ENCODE data around the gene STMN1. TPM values are rescaled to one million over a fixed set of nuclear protein-coding genes. Genes with fewer than 3 reads are reported as not detected.
A peak's percentile ranks its signal among the peaks of the same experiment; 100 is the strongest.

Gene STMN1
- polyA plus RNA-seq, 1 donor (not counting 4 experiments of a cell fraction or from before 2014, with no cell fraction given), result 82.8 TPM

DNA sequence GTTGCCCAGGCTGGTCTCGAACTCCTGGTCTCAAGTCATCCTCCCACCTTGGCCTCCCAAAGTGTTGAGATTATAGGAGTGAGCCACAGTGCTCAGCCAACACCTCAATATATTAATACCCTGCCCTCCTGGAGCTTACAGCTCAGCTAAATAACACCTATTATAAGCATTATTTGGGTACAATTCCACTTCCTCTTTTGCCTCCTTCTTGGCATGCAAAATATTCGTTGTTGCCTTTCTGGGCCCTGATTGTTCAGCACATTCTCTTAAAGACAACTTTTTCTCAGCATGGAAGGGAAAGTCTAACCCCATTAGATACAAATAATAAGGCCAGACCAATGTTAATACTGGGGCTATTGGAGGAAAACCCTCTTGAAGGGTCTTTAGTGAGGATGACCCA, 33.5 kb downstream of the STMN1 start:
- FAIRE-seq (no peak), DNase-seq (ENCODE audit: low read depth, low spot score) (no peak)
- H3K27me3 ChIP-seq (ENCODE audit: control insufficient read depth, extremely low read depth, insufficient read depth, low read length), result no peaks in the 10 kb centered on the region
- H3K4me3 ChIP-seq (ENCODE audit: control insufficient read depth in 2 of 3, extremely low read depth in 1 of 3, insufficient read depth in 2 of 3, low read depth in 1 of 3, low read length in 3 of 3), result no peak overlapping the region
- no peak overlapping the region for H2AFZ ChIP-seq (ENCODE audit: control insufficient read depth, low read length)
- peak overlapping the region; percentile 72 for H3K4me2 ChIP-seq (ENCODE audit: control insufficient read depth, extremely low read depth, insufficient read depth, low read depth, low read length)
- peaks cover 7 to 12% of the 10 kb centered on the region in 2 experiments for H3K36me3 ChIP-seq (ENCODE audit: control insufficient read depth in 2 of 2, extremely low read depth in 1 of 2, insufficient read depth in 2 of 2, low read length in 2 of 2)
- peaks cover 50% of the 10 kb centered on the region for H3K4me1 ChIP-seq (ENCODE audit: control insufficient read depth, extremely low read depth, insufficient read depth, low read length)
- no peaks in the 10 kb centered on the region for H3K9me3 ChIP-seq (ENCODE audit: control insufficient read depth, low read depth, low read length)
- peaks cover 10% of the 10 kb centered on the region for H3K79me2 ChIP-seq (ENCODE audit: control insufficient read depth, insufficient read depth, low read length)
- dilution Hi-C loops (cut with MboI; ENCODE audit: extremely low pct_ligation_motif_present, low sequenced_read_pairs), result no loop called here
- no peaks in the 10 kb centered on the region for H4K20me1 ChIP-seq (ENCODE audit: control insufficient read depth, extremely low read depth, insufficient read depth, low read length)
- no peak overlapping the region for H3K9ac ChIP-seq (ENCODE audit: control insufficient read depth, extremely low read depth, insufficient read depth, low read length)
- H3K27ac ChIP-seq (ENCODE audit: control insufficient read depth, insufficient read depth, low read length), result no peak overlapping the region
- TF ChIP-seq, protein P1, sequence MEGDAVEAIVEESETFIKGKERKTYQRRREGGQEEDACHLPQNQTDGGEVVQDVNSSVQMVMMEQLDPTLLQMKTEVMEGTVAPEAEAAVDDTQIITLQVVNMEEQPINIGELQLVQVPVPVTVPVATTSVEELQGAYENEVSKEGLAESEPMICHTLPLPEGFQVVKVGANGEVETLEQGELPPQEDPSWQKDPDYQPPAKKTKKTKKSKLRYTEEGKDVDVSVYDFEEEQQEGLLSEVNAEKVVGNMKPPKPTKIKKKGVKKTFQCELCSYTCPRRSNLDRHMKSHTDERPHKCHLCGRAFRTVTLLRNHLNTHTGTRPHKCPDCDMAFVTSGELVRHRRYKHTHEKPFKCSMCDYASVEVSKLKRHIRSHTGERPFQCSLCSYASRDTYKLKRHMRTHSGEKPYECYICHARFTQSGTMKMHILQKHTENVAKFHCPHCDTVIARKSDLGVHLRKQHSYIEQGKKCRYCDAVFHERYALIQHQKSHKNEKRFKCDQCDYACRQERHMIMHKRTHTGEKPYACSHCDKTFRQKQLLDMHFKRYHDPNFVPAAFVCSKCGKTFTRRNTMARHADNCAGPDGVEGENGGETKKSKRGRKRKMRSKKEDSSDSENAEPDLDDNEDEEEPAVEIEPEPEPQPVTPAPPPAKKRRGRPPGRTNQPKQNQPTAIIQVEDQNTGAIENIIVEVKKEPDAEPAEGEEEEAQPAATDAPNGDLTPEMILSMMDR (optimal IDR thresholded peaks at IDR 0.05 in 1 of 3, IDR thresholded peaks at IDR 0.05 in 1 of 3, conservative IDR thresholded peaks at IDR 0.05 in 1 of 3; ENCODE audit: extremely low read depth in 1 of 3, insufficient read depth in 2 of 3, low read length in 3 of 3), result no peak
- no peak for TF ChIP-seq EZH2 (IDR thresholded peaks at IDR 0.05; ENCODE audit: low read length)
- no peaks in the 10 kb centered on the region for H3K9me1 ChIP-seq (ENCODE audit: control insufficient read depth, extremely low read depth, insufficient read depth, low read length)

DNA sequence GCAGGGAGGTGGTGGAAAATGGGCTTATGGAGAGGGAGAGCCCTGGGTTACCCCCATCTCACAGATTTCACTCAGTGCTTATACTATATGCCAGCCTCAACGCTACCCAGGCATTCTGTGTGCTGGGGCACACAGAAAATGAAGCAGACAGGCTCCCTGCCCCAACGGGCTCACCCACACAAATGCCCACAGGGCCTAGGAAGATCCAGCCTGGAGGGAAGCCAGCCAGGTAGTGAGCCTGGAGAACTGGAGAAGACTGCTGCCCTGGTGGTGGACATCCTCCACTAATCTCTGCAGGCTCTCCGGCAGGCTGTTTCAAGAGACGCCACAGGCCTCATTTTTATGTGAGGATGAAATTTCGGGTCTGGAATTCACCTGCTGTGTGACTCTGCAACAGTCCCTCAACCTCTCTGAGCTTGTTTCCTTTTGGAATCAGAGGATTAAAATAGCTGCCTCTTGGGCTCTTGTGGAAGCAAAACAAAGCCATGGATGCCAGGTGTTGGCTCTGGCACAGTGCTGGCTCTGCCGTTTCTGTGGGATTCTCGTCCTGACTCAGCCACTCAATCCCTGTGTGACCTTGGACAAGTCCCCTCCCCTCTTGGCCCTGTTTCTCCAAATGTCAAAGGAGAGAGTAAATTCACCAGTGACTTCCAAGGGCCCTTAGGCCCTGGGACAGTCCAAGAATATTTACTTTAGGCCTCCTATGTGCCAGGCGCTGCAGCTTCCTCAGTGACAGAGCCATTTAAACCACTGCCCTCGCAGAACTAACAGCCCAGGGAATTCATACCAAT, 34.3 kb downstream of the STMN1 start:
- no peaks in the 10 kb centered on the region for H3K9me1 ChIP-seq (ENCODE audit: control insufficient read depth, extremely low read depth, insufficient read depth, low read length)
- no peaks in the 10 kb centered on the region for H4K20me1 ChIP-seq (ENCODE audit: control insufficient read depth, extremely low read depth, insufficient read depth, low read length)
- no peak for TF ChIP-seq EZH2 (IDR thresholded peaks at IDR 0.05; ENCODE audit: low read length)
- TF ChIP-seq, protein P1 (optimal IDR thresholded peaks at IDR 0.05 in 1 of 3, IDR thresholded peaks at IDR 0.05 in 1 of 3, conservative IDR thresholded peaks at IDR 0.05 in 1 of 3; ENCODE audit: extremely low read depth in 1 of 3, insufficient read depth in 2 of 3, low read length in 3 of 3), result no peak
- peak overlapping the region; percentile 24 for H3K9ac ChIP-seq (ENCODE audit: control insufficient read depth, extremely low read depth, insufficient read depth, low read length)
- DNase-seq (ENCODE audit: low read depth, low spot score) (no peak), FAIRE-seq (peak; percentile 36)
- H3K27me3 ChIP-seq (ENCODE audit: control insufficient read depth, extremely low read depth, insufficient read depth, low read length), result no peaks in the 10 kb centered on the region
- no peak overlapping the region for H2AFZ ChIP-seq (ENCODE audit: control insufficient read depth, low read length)
- H3K4me2 ChIP-seq (ENCODE audit: control insufficient read depth, extremely low read depth, insufficient read depth, low read depth, low read length), result peak overlapping the region; percentile 72
- H3K4me1 ChIP-seq (ENCODE audit: control insufficient read depth, extremely low read depth, insufficient read depth, low read length), result peaks cover 48% of the 10 kb centered on the region
- H3K79me2 ChIP-seq (ENCODE audit: control insufficient read depth, insufficient read depth, low read length), result peaks cover 10% of the 10 kb centered on the region
- H3K36me3 ChIP-seq (ENCODE audit: control insufficient read depth in 2 of 2, extremely low read depth in 1 of 2, insufficient read depth in 2 of 2, low read length in 2 of 2), result peaks cover 12% of the 10 kb centered on the region in 2 experiments
- peak overlapping the region in 1 of 3 experiments; percentile 21 for H3K4me3 ChIP-seq (ENCODE audit: control insufficient read depth in 2 of 3, extremely low read depth in 1 of 3, insufficient read depth in 2 of 3, low read depth in 1 of 3, low read length in 3 of 3)
- no peaks in the 10 kb centered on the region for H3K9me3 ChIP-seq (ENCODE audit: control insufficient read depth, low read depth, low read length)
- H3K27ac ChIP-seq (ENCODE audit: control insufficient read depth, insufficient read depth, low read length), result peak overlapping the region; percentile 39
- dilution Hi-C loops (cut with MboI; ENCODE audit: extremely low pct_ligation_motif_present, low sequenced_read_pairs), result no loop called here
